Neural cell (in vitro differentiated cells): Measurements from ENCODE around the gene FBXL17.

Experiments
- CTCF ChIP-seq: fragments of 450-650 bp; IDR thresholded peaks from 2 replicates; pipeline ENCODE4 v1.5.1; 2014; ENCODE audit warnings: antibody characterized with exemption, mild to moderate bottlenecking, moderate library complexity; ENCODE audit not compliant: poor library complexity, severe bottlenecking
- EZH2 ChIP-seq: fragments of 200-600, 300-800 bp; shearing (Covaris generic), sonication (generic); IDR thresholded peaks from 2 replicates; pipeline ENCODE4 v1.6.1; 2014; ENCODE audit warnings: antibody characterized with exemption, low read length, borderline replicate concordance, mild to moderate bottlenecking; ENCODE audit not compliant: insufficient read depth, poor library complexity, severe bottlenecking
- MXI1 ChIP-seq: fragments of 450-650 bp; conservative IDR thresholded peaks from 2 replicates; pipeline ENCODE4 v1.6.1; 2014; ENCODE audit warnings: antibody characterized with exemption, mild to moderate bottlenecking; ENCODE audit not compliant: poor library complexity, severe bottlenecking
- POLR2AphosphoS5 ChIP-seq: IDR thresholded peaks from 2 replicates; pipeline ENCODE4 v1.6.1; 2012
- RAD21 ChIP-seq: fragments of 450-650 bp; conservative IDR thresholded peaks from 2 replicates; pipeline ENCODE4 v1.6.1; 2014; ENCODE audit warnings: antibody characterized with exemption, mild to moderate bottlenecking, moderate library complexity
- REST ChIP-seq: IDR thresholded peaks from 2 replicates; pipeline ENCODE4 v1.6.1; 2012; ENCODE audit warnings: borderline replicate concordance
- TAF1 ChIP-seq: IDR thresholded peaks from 2 replicates; pipeline ENCODE4 v1.6.1; 2012; ENCODE audit warnings: low read depth

GRCh38 chr5:107954254-107954653, 427.6 kb downstream of the FBXL17 start:
- TF ChIP-seq CTCF (no peak), RAD21 (no peak), POLR2AphosphoS5 (no peak), EZH2 (no peak), MXI1 (no peak), REST (no peak), TAF1 (no peak)
